Liver (tissue), 3 donors: ENCODE results near the gene SYTL1.

Source experiments
- ATF3 ChIP-seq: IDR thresholded peaks from 2 replicates; pipeline ENCODE4 v1.6.1; 2016; ENCODE audit warnings: antibody characterized with exemption
- EGR1 ChIP-seq, 2 donors: IDR thresholded peaks; 2 replicates each; pipeline ENCODE4 v1.6.1; 2016 to 2018; ENCODE audit warnings: antibody characterized with exemption in 2 of 2, low read depth in 2 of 2
- FOXA1 ChIP-seq: IDR thresholded peaks from 2 replicates; pipeline ENCODE4 v1.6.1; 2016; ENCODE audit warnings: antibody characterized with exemption
- HNF4G ChIP-seq: IDR thresholded peaks from 2 replicates; pipeline ENCODE4 v1.6.1; 2016; ENCODE audit warnings: antibody characterized with exemption
- JUND ChIP-seq, 2 donors: IDR thresholded peaks; 2 replicates each; pipeline ENCODE4 v1.6.1; 2016; ENCODE audit warnings: antibody characterized with exemption in 2 of 2
- MAX ChIP-seq: IDR thresholded peaks from 2 replicates; pipeline ENCODE4 v1.6.1; 2016; ENCODE audit warnings: antibody characterized with exemption
- RAD21 ChIP-seq, 2 donors: IDR thresholded peaks; 2 replicates each; pipeline ENCODE4 v1.6.1; 2016; ENCODE audit warnings: antibody characterized with exemption in 2 of 2, mild to moderate bottlenecking in 2 of 2
- RXRA ChIP-seq, 2 donors: IDR thresholded peaks; 2 replicates each; pipeline ENCODE4 v1.6.1; 2017 to 2018; ENCODE audit warnings: antibody characterized with exemption in 2 of 2, mild to moderate bottlenecking in 1 of 2
- SP1 ChIP-seq: IDR thresholded peaks from 2 replicates; pipeline ENCODE4 v1.6.1; 2018; ENCODE audit warnings: antibody characterized with exemption, mild to moderate bottlenecking
- TAF1 ChIP-seq: conservative IDR thresholded peaks from 2 replicates; pipeline ENCODE4 v1.6.1; 2016; ENCODE audit warnings: antibody characterized with exemption, mild to moderate bottlenecking
- YY1 ChIP-seq: IDR thresholded peaks from 2 replicates; pipeline ENCODE4 v1.6.1; 2016; ENCODE audit warnings: antibody characterized with exemption, mild to moderate bottlenecking
- TF ChIP-seq, protein P1 (sequence below): fragments of 150-350 bp; IDR thresholded peaks from 2 replicates; pipeline ENCODE4 v1.5.1; 2017; ENCODE audit warnings: improper control_type of control experiment, low read depth, low read length; ENCODE audit not compliant: missing input control
- TF ChIP-seq, protein P2 (sequence below): IDR thresholded peaks from 2 replicates; pipeline ENCODE4 v1.6.1; 2016; ENCODE audit warnings: antibody characterized with exemption
- TF ChIP-seq, protein P3 (sequence below): IDR thresholded peaks from 2 replicates; pipeline ENCODE4 v1.6.1; 2016; ENCODE audit warnings: antibody characterized with exemption, mild to moderate bottlenecking
- donor health status: healthy.
- donor health status: healthy.

- TF ChIP-seq, protein P1, sequence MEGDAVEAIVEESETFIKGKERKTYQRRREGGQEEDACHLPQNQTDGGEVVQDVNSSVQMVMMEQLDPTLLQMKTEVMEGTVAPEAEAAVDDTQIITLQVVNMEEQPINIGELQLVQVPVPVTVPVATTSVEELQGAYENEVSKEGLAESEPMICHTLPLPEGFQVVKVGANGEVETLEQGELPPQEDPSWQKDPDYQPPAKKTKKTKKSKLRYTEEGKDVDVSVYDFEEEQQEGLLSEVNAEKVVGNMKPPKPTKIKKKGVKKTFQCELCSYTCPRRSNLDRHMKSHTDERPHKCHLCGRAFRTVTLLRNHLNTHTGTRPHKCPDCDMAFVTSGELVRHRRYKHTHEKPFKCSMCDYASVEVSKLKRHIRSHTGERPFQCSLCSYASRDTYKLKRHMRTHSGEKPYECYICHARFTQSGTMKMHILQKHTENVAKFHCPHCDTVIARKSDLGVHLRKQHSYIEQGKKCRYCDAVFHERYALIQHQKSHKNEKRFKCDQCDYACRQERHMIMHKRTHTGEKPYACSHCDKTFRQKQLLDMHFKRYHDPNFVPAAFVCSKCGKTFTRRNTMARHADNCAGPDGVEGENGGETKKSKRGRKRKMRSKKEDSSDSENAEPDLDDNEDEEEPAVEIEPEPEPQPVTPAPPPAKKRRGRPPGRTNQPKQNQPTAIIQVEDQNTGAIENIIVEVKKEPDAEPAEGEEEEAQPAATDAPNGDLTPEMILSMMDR: no peak
- TF ChIP-seq, protein P2, sequence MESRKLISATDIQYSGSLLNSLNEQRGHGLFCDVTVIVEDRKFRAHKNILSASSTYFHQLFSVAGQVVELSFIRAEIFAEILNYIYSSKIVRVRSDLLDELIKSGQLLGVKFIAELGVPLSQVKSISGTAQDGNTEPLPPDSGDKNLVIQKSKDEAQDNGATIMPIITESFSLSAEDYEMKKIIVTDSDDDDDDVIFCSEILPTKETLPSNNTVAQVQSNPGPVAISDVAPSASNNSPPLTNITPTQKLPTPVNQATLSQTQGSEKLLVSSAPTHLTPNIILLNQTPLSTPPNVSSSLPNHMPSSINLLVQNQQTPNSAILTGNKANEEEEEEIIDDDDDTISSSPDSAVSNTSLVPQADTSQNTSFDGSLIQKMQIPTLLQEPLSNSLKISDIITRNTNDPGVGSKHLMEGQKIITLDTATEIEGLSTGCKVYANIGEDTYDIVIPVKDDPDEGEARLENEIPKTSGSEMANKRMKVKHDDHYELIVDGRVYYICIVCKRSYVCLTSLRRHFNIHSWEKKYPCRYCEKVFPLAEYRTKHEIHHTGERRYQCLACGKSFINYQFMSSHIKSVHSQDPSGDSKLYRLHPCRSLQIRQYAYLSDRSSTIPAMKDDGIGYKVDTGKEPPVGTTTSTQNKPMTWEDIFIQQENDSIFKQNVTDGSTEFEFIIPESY: no peak
- no peak for TF ChIP-seq YY1
- no peak for TF ChIP-seq FOXA1
- no peak for TF ChIP-seq RXRA (IDR thresholded peaks at IDR 0.05)
- TF ChIP-seq ATF3: no peak
- TF ChIP-seq JUND (IDR thresholded peaks at IDR 0.05): no peak
- TF ChIP-seq EGR1 (IDR thresholded peaks at IDR 0.05; ENCODE audit: low read depth in 2 of 2): no peak
- TF ChIP-seq RAD21 (IDR thresholded peaks at IDR 0.05): no peak
- TF ChIP-seq SP1: no peak
- TF ChIP-seq, protein P3, sequence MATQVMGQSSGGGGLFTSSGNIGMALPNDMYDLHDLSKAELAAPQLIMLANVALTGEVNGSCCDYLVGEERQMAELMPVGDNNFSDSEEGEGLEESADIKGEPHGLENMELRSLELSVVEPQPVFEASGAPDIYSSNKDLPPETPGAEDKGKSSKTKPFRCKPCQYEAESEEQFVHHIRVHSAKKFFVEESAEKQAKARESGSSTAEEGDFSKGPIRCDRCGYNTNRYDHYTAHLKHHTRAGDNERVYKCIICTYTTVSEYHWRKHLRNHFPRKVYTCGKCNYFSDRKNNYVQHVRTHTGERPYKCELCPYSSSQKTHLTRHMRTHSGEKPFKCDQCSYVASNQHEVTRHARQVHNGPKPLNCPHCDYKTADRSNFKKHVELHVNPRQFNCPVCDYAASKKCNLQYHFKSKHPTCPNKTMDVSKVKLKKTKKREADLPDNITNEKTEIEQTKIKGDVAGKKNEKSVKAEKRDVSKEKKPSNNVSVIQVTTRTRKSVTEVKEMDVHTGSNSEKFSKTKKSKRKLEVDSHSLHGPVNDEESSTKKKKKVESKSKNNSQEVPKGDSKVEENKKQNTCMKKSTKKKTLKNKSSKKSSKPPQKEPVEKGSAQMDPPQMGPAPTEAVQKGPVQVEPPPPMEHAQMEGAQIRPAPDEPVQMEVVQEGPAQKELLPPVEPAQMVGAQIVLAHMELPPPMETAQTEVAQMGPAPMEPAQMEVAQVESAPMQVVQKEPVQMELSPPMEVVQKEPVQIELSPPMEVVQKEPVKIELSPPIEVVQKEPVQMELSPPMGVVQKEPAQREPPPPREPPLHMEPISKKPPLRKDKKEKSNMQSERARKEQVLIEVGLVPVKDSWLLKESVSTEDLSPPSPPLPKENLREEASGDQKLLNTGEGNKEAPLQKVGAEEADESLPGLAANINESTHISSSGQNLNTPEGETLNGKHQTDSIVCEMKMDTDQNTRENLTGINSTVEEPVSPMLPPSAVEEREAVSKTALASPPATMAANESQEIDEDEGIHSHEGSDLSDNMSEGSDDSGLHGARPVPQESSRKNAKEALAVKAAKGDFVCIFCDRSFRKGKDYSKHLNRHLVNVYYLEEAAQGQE: no peak
- no peak for TF ChIP-seq TAF1
- no peak for TF ChIP-seq HNF4G
- TF ChIP-seq MAX: no peak
Measured at GRCh38 chr1:27331922-27332321, 9.9 kb upstream of the SYTL1 start.
